ENCODE results near the gene ADAM15. TPM values are rescaled to one million over a fixed set of nuclear protein-coding genes. Genes with fewer than 3 reads are reported as not detected.

Gene ADAM15
- total RNA-seq, 4 donors from 2014 or later: 90.6 to 196 (median 115) TPM

DNA sequence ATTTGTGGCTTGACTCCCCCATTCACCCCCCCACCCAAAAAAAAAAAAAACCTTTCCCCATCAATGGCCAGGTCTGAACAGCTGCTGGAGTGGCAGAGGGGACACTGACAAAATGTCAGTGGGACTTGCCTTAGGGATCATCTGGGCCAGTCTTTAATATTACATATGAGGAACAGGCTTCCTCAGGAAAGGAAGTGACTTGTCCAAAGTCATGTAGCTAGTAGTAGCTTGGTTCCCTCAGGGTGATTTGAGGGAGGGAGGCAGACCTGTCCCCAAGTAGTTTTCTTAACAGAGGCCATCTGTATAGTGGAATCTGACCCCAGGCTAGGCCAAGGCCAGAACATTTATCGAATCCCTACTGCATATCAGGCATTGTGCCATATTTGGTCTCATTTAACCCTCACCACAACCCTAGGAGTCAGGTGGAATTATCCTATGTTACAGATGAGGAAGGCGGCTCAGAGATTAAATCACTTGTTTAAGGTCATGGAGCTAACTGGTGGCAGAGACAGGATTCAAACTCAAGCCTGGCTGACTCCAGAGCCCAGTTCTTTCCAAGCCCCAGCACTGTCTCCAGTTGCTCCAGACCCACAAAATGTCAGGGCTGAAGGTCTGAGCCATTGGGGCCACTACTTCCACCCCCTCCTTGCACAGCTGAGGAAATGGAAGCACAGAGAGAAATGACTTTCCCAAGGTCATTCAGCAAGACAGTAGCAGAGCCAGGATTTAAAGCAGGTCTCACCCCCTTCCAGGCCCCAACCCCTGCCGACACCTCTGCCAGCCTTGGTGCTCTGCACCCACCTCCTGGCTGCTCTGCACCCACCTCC is 38.1 kb upstream of the ADAM15 start:
- TF ChIP-seq, protein P1, sequence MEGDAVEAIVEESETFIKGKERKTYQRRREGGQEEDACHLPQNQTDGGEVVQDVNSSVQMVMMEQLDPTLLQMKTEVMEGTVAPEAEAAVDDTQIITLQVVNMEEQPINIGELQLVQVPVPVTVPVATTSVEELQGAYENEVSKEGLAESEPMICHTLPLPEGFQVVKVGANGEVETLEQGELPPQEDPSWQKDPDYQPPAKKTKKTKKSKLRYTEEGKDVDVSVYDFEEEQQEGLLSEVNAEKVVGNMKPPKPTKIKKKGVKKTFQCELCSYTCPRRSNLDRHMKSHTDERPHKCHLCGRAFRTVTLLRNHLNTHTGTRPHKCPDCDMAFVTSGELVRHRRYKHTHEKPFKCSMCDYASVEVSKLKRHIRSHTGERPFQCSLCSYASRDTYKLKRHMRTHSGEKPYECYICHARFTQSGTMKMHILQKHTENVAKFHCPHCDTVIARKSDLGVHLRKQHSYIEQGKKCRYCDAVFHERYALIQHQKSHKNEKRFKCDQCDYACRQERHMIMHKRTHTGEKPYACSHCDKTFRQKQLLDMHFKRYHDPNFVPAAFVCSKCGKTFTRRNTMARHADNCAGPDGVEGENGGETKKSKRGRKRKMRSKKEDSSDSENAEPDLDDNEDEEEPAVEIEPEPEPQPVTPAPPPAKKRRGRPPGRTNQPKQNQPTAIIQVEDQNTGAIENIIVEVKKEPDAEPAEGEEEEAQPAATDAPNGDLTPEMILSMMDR (IDR thresholded peaks at IDR 0.05): no peak
- TF ChIP-seq POLR2AphosphoS5 (IDR thresholded peaks at IDR 0.05) (no peak), EP300 (IDR thresholded peaks at IDR 0.05; ENCODE audit: low read depth) (no peak), POLR2A (IDR thresholded peaks at IDR 0.05) (no peak)
- Histone ChIP-seq H3K4me1 (peaks cover 33 to 86% (median 71%) of the 10 kb centered on the region in 4 donors), H3K4me3 (no peak overlapping the region), H3K27ac (peak overlapping the region; percentile 96 to 100 (median 98)), H3K9me3 (no peaks in the 10 kb centered on the region), H3K36me3 (peaks cover 0 to 12% (median 2%) of the 10 kb centered on the region in 4 donors), H3K27me3 (no peaks in the 10 kb centered on the region)
- no peak for DNase-seq
- in situ Hi-C loops (cut with MboI; ENCODE audit: low pct_ligation_motif_present in 1 of 4, low pct_unique_long_range_greater_than_20kb in 1 of 4, low sequenced_read_pairs in 3 of 4): no loop called here
- 68 to 83% methylated on average over 1 to 3 of the region's 3 CpGs for WGBS, 2 donors (ENCODE audit: low coverage in 1 of 2)
- intact Hi-C loops (cut with DNase I; ENCODE audit: low total_unique reads): no loop called here

DNA sequence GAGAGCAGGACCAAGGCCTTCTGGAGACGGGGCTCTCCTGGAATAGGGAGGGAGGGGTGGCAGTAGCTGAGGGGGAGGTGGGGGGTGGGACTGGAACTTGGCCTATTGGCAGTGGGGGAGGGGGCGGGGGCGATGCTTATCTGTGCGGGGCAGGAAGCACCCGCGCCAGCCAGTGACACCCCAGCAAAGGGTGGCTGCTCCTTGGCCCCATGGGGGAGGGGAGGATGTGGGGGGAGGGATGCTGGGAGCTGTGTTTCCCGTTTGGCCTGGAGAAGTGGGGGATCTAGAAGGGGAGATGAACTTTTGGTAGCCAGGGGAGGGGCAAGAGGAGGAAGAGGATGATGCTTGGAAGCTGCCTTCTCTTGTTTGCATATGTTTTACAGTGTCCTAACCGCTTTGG is 37.5 kb upstream of the ADAM15 start:
- intact Hi-C loops (cut with DNase I; ENCODE audit: low total_unique reads) (no loop called here), in situ Hi-C loops (cut with MboI; ENCODE audit: low pct_ligation_motif_present in 1 of 4, low pct_unique_long_range_greater_than_20kb in 1 of 4, low sequenced_read_pairs in 3 of 4) (no loop called here)
- peaks cover 36 to 81% (median 70%) of the 10 kb centered on the region in 4 donors for H3K4me1 ChIP-seq
- WGBS, 2 donors (ENCODE audit: low coverage in 1 of 2): 27 to 34% methylated on average over 2 to 8 of the region's 8 CpGs
- H3K9me3 ChIP-seq: no peaks in the 10 kb centered on the region
- H3K27me3 ChIP-seq: no peaks in the 10 kb centered on the region
- H3K36me3 ChIP-seq: peaks cover 0 to 12% (median 2%) of the 10 kb centered on the region in 4 donors
- DNase-seq: peak; percentile 26
- TF ChIP-seq POLR2AphosphoS5 (IDR thresholded peaks at IDR 0.05) (no peak), POLR2A (IDR thresholded peaks at IDR 0.05) (no peak), EP300 (IDR thresholded peaks at IDR 0.05; ENCODE audit: low read depth) (no peak)
- TF ChIP-seq, protein P1 (IDR thresholded peaks at IDR 0.05): no peak
- no peak overlapping the region for H3K4me3 ChIP-seq
- H3K27ac ChIP-seq: peak overlapping the region; percentile 96 to 100 (median 98)

DNA sequence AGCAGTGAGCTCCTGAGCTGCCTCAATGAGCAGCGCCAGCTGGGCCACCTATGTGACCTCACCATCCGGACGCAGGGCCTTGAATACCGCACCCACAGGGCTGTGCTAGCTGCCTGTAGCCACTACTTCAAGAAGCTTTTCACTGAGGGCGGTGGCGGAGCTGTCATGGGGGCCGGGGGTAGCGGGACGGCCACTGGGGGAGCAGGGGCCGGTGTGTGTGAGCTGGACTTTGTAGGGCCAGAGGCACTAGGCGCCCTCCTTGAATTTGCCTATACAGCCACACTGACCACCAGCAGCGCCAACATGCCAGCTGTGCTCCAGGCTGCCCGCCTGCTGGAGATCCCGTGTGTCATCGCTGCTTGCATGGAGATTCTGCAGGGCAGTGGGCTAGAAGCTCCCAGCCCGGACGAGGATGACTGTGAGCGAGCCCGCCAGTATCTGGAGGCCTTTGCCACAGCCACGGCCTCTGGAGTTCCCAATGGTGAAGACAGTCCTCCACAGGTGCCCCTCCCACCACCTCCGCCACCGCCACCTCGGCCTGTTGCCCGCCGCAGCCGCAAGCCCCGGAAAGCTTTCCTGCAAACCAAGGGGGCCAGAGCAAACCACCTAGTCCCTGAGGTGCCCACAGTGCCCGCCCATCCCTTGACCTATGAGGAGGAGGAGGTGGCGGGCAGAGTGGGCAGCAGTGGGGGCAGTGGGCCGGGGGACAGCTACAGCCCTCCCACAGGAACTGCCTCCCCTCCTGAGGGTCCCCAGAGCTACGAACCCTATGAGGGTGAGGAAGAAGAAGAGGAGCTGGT is 36.2 kb upstream of the ADAM15 start:
- H3K9me3 ChIP-seq: no peaks in the 10 kb centered on the region
- intact Hi-C loops (cut with DNase I; ENCODE audit: low total_unique reads) (no loop called here), in situ Hi-C loops (cut with MboI; ENCODE audit: low pct_ligation_motif_present in 1 of 4, low pct_unique_long_range_greater_than_20kb in 1 of 4, low sequenced_read_pairs in 3 of 4) (no loop called here)
- H3K4me3 ChIP-seq: no peak overlapping the region
- 94% methylated on average over 29 of the region's 31 CpGs; no CpG with 5 or more reads in 1 of the 2 donors for WGBS, 2 donors (ENCODE audit: low coverage in 1 of 2)
- no peaks in the 10 kb centered on the region for H3K27me3 ChIP-seq
- TF ChIP-seq EP300 (IDR thresholded peaks at IDR 0.05; ENCODE audit: low read depth): no peak
- TF ChIP-seq, protein P1 (IDR thresholded peaks at IDR 0.05): no peak
- TF ChIP-seq POLR2AphosphoS5 (IDR thresholded peaks at IDR 0.05): no peak
- TF ChIP-seq POLR2A (IDR thresholded peaks at IDR 0.05): no peak
- peaks cover 0 to 12% (median 2%) of the 10 kb centered on the region in 4 donors for H3K36me3 ChIP-seq
- peak overlapping the region; percentile 85 to 96 (median 91) for H3K27ac ChIP-seq
- no peak for DNase-seq
- peaks cover 36 to 68% (median 60%) of the 10 kb centered on the region in 4 donors for H3K4me1 ChIP-seq
